Measurements from ENCODE around the gene USP10.

DNA sequence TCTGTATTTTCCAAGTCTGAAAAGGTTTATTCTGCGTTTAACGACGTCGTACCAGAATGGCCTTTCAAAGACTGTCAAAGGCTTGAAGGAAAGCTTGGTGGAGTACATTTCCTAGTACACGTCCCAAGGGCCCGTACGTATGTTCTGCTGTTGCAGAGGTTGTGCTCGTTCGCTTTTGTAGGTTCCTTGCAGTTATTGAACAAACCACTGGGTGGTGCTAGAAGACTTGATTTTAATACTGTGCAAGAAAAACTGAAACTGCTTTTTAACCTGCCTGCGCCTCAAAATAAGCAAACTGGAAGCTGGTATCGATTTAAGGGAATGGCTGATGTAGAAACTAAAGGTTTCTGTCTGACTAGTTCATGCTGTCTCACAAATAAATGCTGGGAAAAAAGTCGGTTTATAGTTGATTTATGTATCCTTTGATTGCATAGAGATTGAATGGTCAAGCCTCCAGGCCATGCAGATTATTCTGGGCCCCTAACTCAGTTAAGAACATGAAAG lies 54.6 kb downstream of the USP10 start:
- TF ChIP-seq, protein P1, sequence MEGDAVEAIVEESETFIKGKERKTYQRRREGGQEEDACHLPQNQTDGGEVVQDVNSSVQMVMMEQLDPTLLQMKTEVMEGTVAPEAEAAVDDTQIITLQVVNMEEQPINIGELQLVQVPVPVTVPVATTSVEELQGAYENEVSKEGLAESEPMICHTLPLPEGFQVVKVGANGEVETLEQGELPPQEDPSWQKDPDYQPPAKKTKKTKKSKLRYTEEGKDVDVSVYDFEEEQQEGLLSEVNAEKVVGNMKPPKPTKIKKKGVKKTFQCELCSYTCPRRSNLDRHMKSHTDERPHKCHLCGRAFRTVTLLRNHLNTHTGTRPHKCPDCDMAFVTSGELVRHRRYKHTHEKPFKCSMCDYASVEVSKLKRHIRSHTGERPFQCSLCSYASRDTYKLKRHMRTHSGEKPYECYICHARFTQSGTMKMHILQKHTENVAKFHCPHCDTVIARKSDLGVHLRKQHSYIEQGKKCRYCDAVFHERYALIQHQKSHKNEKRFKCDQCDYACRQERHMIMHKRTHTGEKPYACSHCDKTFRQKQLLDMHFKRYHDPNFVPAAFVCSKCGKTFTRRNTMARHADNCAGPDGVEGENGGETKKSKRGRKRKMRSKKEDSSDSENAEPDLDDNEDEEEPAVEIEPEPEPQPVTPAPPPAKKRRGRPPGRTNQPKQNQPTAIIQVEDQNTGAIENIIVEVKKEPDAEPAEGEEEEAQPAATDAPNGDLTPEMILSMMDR (conservative IDR thresholded peaks at IDR 0.05; ENCODE audit: low read length): peak; percentile 95
- TF ChIP-seq EZH2phosphoT487 (IDR thresholded peaks at IDR 0.05; ENCODE audit: borderline replicate concordance, low read depth, low read length): no peak

All from OCI-LY7 (cell line).